ENCODE measurements around the gene ANKMY2.

DNA sequence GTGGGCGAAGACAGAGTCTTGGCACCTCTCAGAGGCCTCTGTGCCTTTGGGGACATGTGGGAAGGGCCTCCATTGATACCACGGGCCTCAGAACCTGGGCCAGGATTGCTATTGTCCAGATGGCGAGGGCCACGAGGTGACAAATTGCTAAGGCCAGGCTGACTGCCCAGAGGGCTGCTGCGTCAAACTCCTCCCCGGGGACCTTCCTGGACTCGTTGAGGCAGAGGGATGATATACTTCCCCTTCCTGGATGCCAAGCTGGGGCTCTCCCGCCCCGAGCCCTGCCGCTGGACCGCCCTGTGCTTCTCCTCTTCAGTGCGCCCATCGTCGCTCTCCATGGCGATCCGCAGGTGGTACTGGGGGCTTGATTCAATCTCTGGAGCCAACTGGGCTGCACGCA lies 60.0 kb downstream of the ANKMY2 start:
- TF ChIP-seq, protein P1, sequence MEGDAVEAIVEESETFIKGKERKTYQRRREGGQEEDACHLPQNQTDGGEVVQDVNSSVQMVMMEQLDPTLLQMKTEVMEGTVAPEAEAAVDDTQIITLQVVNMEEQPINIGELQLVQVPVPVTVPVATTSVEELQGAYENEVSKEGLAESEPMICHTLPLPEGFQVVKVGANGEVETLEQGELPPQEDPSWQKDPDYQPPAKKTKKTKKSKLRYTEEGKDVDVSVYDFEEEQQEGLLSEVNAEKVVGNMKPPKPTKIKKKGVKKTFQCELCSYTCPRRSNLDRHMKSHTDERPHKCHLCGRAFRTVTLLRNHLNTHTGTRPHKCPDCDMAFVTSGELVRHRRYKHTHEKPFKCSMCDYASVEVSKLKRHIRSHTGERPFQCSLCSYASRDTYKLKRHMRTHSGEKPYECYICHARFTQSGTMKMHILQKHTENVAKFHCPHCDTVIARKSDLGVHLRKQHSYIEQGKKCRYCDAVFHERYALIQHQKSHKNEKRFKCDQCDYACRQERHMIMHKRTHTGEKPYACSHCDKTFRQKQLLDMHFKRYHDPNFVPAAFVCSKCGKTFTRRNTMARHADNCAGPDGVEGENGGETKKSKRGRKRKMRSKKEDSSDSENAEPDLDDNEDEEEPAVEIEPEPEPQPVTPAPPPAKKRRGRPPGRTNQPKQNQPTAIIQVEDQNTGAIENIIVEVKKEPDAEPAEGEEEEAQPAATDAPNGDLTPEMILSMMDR (IDR thresholded peaks at IDR 0.05; ENCODE audit: insufficient read depth, low read length, poor library complexity, severe bottlenecking): no peak
- no peak for TF ChIP-seq EZH2phosphoT487 (conservative IDR thresholded peaks at IDR 0.05; ENCODE audit: low read length)
